Naive B cell (primary cell): ENCODE measurements around the gene TLCD3A. TPM values are rescaled to one million over a fixed set of nuclear protein-coding genes. Genes with fewer than 3 reads are reported as not detected.
"Not testable (repeated sequence)": the region's sequence is repeated elsewhere in the genome, so short reads cannot be mapped to it uniquely, and the experiment has no call there.

Source experiments
- ATAC-seq, 2 donors: fragments of 150-1000 bp; cut with Tn5 transposase; 2 replicates each; pipeline ENCODE4 v1.10.0; 2021; ENCODE audit warnings: low read depth in 2 of 2, mild to moderate bottlenecking in 2 of 2, moderate library complexity in 2 of 2
- DNase-seq: peaks from one replicate; pipeline ENCODE4 v3.0.0; 2022
- H3K27ac Mint-ChIP-seq, 6 donors: one replicate each; pipeline ENCODE4 v1.8.0; 2020 to 2022; ENCODE audit warnings: mild to moderate bottlenecking in 6 of 6, mixed read lengths in 6 of 6, moderate library complexity in 5 of 6, inconsistent platforms in 2 of 6
- H3K27me3 Mint-ChIP-seq, 3 donors: one replicate each; pipeline ENCODE4 v1.8.0; 2021 to 2022; ENCODE audit warnings: mixed read lengths in 3 of 3, mild to moderate bottlenecking in 1 of 3
- H3K36me3 Mint-ChIP-seq, 2 donors: one replicate each; pipeline ENCODE4 v1.8.0; 2020 to 2022; ENCODE audit warnings: mixed read lengths in 2 of 2, inconsistent platforms in 1 of 2, mild to moderate bottlenecking in 1 of 2
- H3K4me1 Mint-ChIP-seq, 3 donors: one replicate each; pipeline ENCODE4 v1.8.0; 2020 to 2022; ENCODE audit warnings: mixed read lengths in 3 of 3, inconsistent platforms in 1 of 3, mild to moderate bottlenecking in 1 of 3, moderate library complexity in 1 of 3
- H3K4me3 Mint-ChIP-seq, 8 donors: one replicate each; pipeline ENCODE4 v1.8.0; 2020 to 2022; ENCODE audit warnings: mild to moderate bottlenecking in 8 of 8, mixed read lengths in 8 of 8, moderate library complexity in 8 of 8, inconsistent platforms in 2 of 8
- H3K9me3 Mint-ChIP-seq, 7 donors: one replicate each; pipeline ENCODE4 v1.8.0; 2020 to 2022; ENCODE audit warnings: mixed read lengths in 7 of 7, mild to moderate bottlenecking in 5 of 7, inconsistent platforms in 2 of 7, moderate library complexity in 1 of 7
- polyA plus RNA-seq, 6 donors: library from polyadenylated mRNA; unstranded; fragments of 300-500 nt; fragmentation: Illumina TruSeq; gene quantifications; one replicate each; pipeline ENCODE4 v1.2.3, GENCODE V29; 2021; ENCODE audit warnings: low read depth in 6 of 6

The TLCD3A gene
- polyA plus RNA-seq, 6 donors from 2014 or later, result 0.10 to 0.64 (median 0.38) TPM; not detected in 2

- not testable (repeated sequence) for ATAC-seq, H3K4me3 Mint-ChIP-seq, H3K9me3 Mint-ChIP-seq, H3K27ac Mint-ChIP-seq, DNase-seq, H3K27me3 Mint-ChIP-seq
- Mint-ChIP-seq H3K4me1 (peaks cover 5 to 15% (median 10%) of the 10 kb centered on the region in 3 donors), H3K36me3 (peaks cover 14 to 16% of the 10 kb centered on the region in 2 donors)
These were observed 57.8 kb downstream of the TLCD3A start for GRCh38 chr17:789931-790873.

GRCh38 chr17:790874-791247 lies 58.5 kb downstream of the TLCD3A start:
- H3K4me1 Mint-ChIP-seq, result peaks cover 5 to 15% (median 10%) of the 10 kb centered on the region in 3 donors
- H3K9me3 Mint-ChIP-seq, DNase-seq, ATAC-seq, H3K4me3 Mint-ChIP-seq, H3K27me3 Mint-ChIP-seq: not testable (repeated sequence)
- H3K27ac Mint-ChIP-seq, result peak overlapping the region in 1 of 6 donors; percentile 74
- H3K36me3 Mint-ChIP-seq, result peaks cover 14 to 16% of the 10 kb centered on the region in 2 donors

- Mint-ChIP-seq H3K36me3 (peaks cover 14 to 16% of the 10 kb centered on the region in 2 donors), H3K4me1 (peaks cover 5 to 15% (median 13%) of the 10 kb centered on the region in 3 donors), H3K4me3 (peak overlapping the region in 1 of 8 donors; percentile 60), H3K27ac (no peak overlapping the region), H3K27me3 (no peaks in the 10 kb centered on the region), H3K9me3 (no peaks in the 10 kb centered on the region)
- no peak for ATAC-seq
- no peak for DNase-seq
These were observed 59.4 kb downstream of the TLCD3A start for GRCh38 chr17:791829-792228.

- Mint-ChIP-seq H3K36me3 (peaks cover 11 to 14% of the 10 kb centered on the region in 2 donors), H3K9me3 (no peaks in the 10 kb centered on the region), H3K4me1 (peaks cover 1 to 13% (median 12%) of the 10 kb centered on the region in 3 donors), H3K4me3 (no peak overlapping the region), H3K27ac (peak overlapping the region in 1 of 6 donors; percentile 33), H3K27me3 (no peaks in the 10 kb centered on the region)
- DNase-seq (no peak), ATAC-seq (no peak)
These were observed 59.9 kb downstream of the TLCD3A start for GRCh38 chr17:792277-792676.

Other genes starting within 250 kb of the TLCD3A start
- 10 to 100 TPM in 3 of 6 donors, 1 to 10 TPM in 3; 5.4 to 16.9 (median 10.4) TPM for gene VPS53, start 17.8 kb upstream of the TLCD3A start, polyA plus RNA-seq
- gene GEMIN4, start 19.7 kb downstream of the TLCD3A start, polyA plus RNA-seq, result 10 to 100 TPM; 22.8 to 37.8 (median 26.2) TPM
- 10 to 100 TPM; 68.9 to 83.9 (median 81.3) TPM for gene GLOD4, start 49.7 kb downstream of the TLCD3A start, polyA plus RNA-seq
- 10 to 100 TPM; 25.2 to 61.9 (median 33.0) TPM for gene MRM3, start 49.8 kb downstream of the TLCD3A start, polyA plus RNA-seq
- gene NXN, start 247.2 kb downstream of the TLCD3A start, polyA plus RNA-seq, result under 1 TPM in 2 of 6 donors, not detected in 4; 0.36 to 0.40 TPM